ENCODE results near the gene IL21R.

Gene IL21R

DNA sequence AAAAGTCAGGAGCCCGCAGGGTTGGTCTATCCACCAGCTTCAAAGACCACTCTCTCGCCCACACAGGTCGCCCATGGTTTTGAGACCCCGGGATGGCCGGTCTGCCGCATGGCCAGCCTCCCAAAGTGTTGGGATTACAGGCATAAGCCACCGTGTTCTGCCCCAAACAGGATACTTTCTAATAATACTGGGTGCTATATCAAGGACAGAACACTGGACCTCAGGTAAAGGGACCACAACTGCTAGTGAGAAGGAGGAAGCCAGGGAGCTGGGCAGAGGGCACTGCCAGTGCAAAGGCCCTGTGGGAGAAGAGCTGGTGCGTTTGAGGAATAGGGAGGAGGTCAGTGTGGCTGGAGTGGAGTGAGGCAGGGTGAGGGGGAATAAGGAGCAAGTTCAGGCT, 34.1 kb downstream of the IL21R start:
- Histone ChIP-seq H3K27me3 (replicated peaks; ENCODE audit: control insufficient read depth, insufficient read depth, low read length) (no peaks in the 10 kb centered on the region), H3K4me3 (replicated peaks; ENCODE audit: low read depth, low read length) (no peak overlapping the region), H3K36me3 (ENCODE audit: control insufficient read depth, insufficient read depth, low read length) (peaks cover 71% of the 10 kb centered on the region)
- TF ChIP-seq, protein P1, sequence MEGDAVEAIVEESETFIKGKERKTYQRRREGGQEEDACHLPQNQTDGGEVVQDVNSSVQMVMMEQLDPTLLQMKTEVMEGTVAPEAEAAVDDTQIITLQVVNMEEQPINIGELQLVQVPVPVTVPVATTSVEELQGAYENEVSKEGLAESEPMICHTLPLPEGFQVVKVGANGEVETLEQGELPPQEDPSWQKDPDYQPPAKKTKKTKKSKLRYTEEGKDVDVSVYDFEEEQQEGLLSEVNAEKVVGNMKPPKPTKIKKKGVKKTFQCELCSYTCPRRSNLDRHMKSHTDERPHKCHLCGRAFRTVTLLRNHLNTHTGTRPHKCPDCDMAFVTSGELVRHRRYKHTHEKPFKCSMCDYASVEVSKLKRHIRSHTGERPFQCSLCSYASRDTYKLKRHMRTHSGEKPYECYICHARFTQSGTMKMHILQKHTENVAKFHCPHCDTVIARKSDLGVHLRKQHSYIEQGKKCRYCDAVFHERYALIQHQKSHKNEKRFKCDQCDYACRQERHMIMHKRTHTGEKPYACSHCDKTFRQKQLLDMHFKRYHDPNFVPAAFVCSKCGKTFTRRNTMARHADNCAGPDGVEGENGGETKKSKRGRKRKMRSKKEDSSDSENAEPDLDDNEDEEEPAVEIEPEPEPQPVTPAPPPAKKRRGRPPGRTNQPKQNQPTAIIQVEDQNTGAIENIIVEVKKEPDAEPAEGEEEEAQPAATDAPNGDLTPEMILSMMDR (IDR thresholded peaks at IDR 0.05; ENCODE audit: insufficient read depth, low read length, poor library complexity, severe bottlenecking): no peak
- DNase-seq (ENCODE audit: extremely low read depth, insufficient read length): no peak

DNA sequence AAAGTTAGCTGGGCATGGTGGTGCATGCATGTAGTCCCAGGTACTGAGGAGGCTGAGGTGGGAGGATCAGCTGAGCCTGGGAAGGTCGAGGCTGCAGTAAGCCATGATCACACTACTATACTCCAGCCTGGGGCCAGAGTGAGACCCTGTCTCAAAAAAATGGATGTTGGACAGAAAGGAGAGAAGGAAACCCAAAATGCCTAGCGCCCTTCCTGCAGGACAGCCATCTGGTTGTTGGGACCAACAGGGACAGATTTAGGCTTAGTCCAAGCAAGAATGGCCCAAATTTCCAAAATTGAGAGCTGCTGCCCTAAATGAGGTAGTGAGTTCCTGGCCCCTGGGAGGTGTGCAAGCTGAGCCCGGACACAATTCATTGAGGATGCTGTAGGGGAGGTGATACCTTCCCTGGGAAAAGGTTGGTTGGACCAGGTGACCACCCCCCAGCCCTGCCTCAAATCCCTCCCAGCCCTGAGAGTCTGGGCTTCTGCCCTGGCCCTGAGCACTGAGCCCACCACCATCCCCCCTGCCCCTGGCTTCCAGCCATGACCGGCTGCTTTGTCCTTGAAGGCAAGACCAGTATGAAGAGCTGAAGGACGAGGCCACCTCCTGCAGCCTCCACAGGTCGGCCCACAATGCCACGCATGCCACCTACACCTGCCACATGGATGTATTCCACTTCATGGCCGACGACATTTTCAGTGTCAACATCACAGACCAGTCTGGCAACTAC, 35.1 kb downstream of the IL21R start:
- no peak overlapping the region for H3K4me3 ChIP-seq (replicated peaks; ENCODE audit: low read depth, low read length)
- no peak for DNase-seq (ENCODE audit: extremely low read depth, insufficient read length)
- H3K27me3 ChIP-seq (replicated peaks; ENCODE audit: control insufficient read depth, insufficient read depth, low read length): no peaks in the 10 kb centered on the region
- H3K36me3 ChIP-seq (ENCODE audit: control insufficient read depth, insufficient read depth, low read length): peaks cover 73% of the 10 kb centered on the region
- TF ChIP-seq, protein P1 (IDR thresholded peaks at IDR 0.05; ENCODE audit: insufficient read depth, low read length, poor library complexity, severe bottlenecking): no peak

DNA sequence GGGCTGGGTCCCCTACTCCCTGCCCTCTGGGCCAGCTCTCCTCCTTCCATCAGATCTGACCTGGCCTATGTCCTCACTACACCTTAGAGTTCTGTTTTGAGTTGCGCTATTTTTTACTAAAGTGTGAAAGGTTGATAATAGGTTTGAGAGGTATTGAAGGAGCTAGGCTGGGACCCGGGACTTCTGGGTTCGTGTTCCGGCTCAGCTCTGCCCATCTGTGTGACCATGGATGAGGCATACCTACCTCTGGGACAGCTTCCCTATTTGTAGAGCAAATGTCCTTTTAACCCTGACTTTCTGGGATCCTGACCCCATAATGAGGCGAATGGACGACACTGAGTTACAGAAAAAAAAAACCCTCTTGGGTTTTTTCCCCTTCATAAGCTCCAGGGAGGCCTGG, 36.0 kb downstream of the IL21R start:
- TF ChIP-seq, protein P1 (IDR thresholded peaks at IDR 0.05; ENCODE audit: insufficient read depth, low read length, poor library complexity, severe bottlenecking): no peak
- Histone ChIP-seq H3K27me3 (replicated peaks; ENCODE audit: control insufficient read depth, insufficient read depth, low read length) (no peaks in the 10 kb centered on the region), H3K4me3 (replicated peaks; ENCODE audit: low read depth, low read length) (no peak overlapping the region), H3K36me3 (ENCODE audit: control insufficient read depth, insufficient read depth, low read length) (peaks cover 75% of the 10 kb centered on the region)
- DNase-seq (ENCODE audit: extremely low read depth, insufficient read length): no peak

DNA sequence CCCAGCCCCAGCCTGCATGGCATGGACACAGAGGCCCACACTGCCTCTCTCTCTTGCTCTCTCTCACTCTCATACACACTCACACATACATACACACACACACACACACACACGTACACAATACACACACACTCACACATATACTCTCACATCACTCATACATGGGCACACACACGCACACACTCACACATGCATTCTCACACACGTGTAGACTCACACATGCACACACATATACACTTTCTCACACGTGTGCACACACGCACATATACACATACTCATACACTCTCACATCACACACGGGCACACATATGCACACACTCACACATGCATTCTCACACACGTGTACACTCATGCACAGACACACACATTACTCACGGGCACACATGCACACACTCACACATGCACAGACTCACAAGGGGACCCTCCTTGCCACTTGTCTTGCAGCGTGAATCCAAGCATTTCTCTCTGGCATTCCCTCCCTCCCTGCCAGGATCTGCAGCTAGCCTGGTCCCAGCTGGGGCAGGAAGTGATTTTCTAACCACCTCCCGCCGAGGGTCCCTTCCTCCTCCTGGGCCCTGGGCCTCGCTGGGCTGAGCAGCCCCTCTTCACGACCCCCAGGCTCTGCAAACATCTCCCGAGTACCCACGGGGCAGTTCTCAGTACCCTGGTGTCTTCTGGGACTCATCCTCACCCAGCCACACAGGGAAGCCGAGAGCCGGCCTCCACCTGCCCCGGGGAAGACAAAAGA, 37.5 kb downstream of the IL21R start:
- no peak overlapping the region for H3K4me3 ChIP-seq (replicated peaks; ENCODE audit: low read depth, low read length)
- no peak for DNase-seq (ENCODE audit: extremely low read depth, insufficient read length)
- TF ChIP-seq, protein P1 (IDR thresholded peaks at IDR 0.05; ENCODE audit: insufficient read depth, low read length, poor library complexity, severe bottlenecking): no peak
- peaks cover 75% of the 10 kb centered on the region for H3K36me3 ChIP-seq (ENCODE audit: control insufficient read depth, insufficient read depth, low read length)
- H3K27me3 ChIP-seq (replicated peaks; ENCODE audit: control insufficient read depth, insufficient read depth, low read length): no peaks in the 10 kb centered on the region

DNA sequence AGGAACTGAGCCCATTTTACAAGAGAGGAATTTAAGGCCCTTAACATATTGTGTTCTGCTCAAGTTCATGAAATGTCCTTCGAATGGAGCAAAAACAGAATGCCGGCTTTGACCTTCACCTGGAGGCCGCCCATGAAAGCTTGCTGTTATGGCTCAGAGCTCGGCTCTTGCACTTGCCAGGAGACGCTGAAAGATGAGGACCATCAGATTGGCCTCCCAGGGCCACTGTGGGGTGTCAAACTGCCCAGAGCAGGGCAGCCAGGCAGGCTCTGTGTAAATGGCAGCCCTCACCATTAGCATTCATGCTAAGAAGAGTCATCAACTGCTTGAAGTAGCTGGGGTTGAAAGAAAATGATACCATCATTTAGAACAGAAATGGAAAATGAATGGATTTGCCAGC, 39.3 kb downstream of the IL21R start:
- H3K27me3 ChIP-seq (replicated peaks; ENCODE audit: control insufficient read depth, insufficient read depth, low read length): no peaks in the 10 kb centered on the region
- peaks cover 81% of the 10 kb centered on the region for H3K36me3 ChIP-seq (ENCODE audit: control insufficient read depth, insufficient read depth, low read length)
- no peak overlapping the region for H3K4me3 ChIP-seq (replicated peaks; ENCODE audit: low read depth, low read length)
- no peak for DNase-seq (ENCODE audit: extremely low read depth, insufficient read length)
- TF ChIP-seq, protein P1 (IDR thresholded peaks at IDR 0.05; ENCODE audit: insufficient read depth, low read length, poor library complexity, severe bottlenecking): no peak
